Measurements from ENCODE around the gene GPR108.

- TF ChIP-seq MYNN (tag by site-specific recombination; IDR thresholded peaks at IDR 0.05; ENCODE audit: borderline replicate concordance) (no peak), ZNF132 (tag by site-specific recombination; IDR thresholded peaks at IDR 0.05; ENCODE audit: borderline replicate concordance) (no peak), ZNF777 (tag by site-specific recombination; IDR thresholded peaks at IDR 0.05; ENCODE audit: borderline replicate concordance) (no peak), ZBTB11 (tag by site-specific recombination; conservative IDR thresholded peaks at IDR 0.05; ENCODE audit: low read depth) (no peak)
These were observed 19.9 kb downstream of the GPR108 start for GRCh38 chr19:6717441-6717971.

All from HEK293 (cell line).